NCI-H82 treated with DMSO at 0.1 percent for 48 hours (cell line): ENCODE measurements around the gene SLC24A1.
"Not testable (repeated sequence)": the region's sequence is repeated elsewhere in the genome, so short reads cannot be mapped to it uniquely, and the experiment has no call there.

ENCODE experiments used
- DNase-seq: peaks from one replicate; lab custom pipeline; 2025; ENCODE audit not compliant: unreplicated experiment; lab: John Stamatoyannopoulos, UW

SLC24A1 gene

GRCh38 chr15:65621638-65622037 lies at the start of gene SLC24A1:
TSS of gene SLC24A1 (plus strand) at chr15:65621938. CDS start at chr15:65624081, 2,143 bp downstream.
- no peak for DNase-seq

- DNase-seq: no peak
Observed at GRCh38 chr15:65571971-65572370, 49.8 kb upstream of the SLC24A1 start.

DNA sequence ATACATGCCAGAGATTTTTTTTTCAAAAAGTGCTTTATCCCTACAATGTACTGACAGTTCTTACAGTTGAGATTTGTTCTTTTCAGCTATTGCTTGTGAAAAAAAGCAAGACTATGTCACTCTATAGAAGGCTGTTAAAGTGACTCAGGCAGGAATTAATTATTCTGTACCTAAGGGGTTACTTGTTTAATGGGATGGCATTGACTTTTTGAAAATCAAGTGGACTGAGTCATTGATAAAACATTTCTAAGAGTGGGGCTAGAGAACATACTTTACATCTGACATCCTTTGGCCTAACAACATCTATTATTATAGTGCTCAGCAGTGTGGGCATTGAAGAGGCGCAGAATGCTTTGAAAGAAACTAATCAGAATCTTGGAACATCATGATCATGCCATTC lies 45.1 kb upstream of the SLC24A1 start:
- no peak for DNase-seq

DNA sequence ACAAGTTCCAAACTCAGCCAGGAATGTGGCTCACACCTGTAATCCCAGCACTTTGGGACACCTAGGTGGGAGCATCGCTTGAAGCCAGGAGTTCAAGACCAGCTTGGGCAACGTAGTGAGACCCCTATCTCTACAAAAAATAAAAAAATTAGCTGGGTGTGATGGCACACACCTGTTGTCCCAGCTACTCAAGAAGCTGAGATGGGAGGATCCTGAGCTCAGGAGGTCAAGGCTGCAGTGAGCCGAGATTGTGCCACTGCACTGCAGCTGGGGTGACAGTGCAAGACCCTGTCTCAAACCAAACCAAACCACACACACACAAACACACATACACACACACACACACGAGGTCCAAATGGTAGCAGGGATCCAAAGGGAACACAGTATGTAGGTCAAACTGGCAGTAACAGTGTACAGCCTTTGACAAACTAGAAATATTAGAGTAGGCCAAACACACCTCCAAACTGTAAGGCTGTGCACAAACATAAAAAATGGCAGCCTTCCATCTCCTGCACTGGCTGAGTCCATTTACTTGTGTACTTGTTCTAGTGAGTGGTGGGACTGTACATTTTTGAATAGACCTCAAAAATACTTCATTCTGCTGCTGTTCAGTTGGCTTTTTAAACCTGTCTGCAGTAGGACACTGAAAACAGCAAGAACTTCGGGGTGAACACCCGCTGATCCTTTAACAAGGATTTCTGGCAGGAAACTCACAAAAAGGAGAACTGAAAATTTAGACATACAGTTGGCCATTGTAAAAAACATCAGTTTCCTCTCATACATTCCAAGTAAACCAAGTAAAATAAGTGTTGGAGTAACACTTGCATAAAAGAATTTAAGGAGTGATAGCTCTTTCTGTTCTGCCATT lies 44.4 kb upstream of the SLC24A1 start:
- DNase-seq: no peak

DNA sequence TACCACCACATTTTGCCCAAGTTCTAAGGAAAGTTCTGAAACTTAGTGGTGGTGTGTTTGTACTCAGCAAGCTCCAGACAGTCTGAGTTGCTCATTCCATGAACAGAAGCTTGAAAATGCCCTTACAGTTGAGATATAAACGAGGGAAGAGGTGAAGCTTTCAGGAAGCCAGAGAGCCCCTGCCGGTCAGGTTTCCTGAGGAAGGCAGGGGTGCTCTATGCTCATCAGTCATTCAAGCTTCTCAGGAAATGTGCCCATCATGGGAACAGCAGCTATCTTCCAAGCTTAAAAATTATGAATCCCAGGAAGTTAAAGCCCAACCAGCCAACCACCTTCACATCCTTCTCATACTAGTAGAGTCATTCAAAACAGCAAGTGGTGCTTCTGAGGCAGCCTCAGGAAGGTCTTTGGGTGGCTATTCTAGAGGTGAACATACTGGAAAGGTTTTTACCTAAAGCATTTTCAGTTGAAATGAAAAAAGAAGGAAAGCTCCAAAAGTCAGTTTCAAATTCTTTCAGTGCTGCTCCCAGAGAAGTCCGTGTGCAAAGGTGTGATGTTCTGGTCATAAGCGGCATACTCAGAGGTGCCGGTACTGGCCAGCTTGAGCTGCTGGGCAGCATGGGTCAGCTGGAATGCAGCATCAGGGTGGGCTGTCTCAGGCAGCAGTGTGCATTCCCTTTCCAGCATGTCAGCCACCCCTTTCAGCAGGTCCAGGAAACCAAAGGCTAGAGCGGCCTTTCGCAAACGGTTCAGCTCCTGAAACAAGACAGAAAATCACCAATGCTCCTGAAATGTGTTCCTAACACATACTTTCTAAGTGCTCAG lies 42.6 kb upstream of the SLC24A1 start:
- DNase-seq: no peak

DNA sequence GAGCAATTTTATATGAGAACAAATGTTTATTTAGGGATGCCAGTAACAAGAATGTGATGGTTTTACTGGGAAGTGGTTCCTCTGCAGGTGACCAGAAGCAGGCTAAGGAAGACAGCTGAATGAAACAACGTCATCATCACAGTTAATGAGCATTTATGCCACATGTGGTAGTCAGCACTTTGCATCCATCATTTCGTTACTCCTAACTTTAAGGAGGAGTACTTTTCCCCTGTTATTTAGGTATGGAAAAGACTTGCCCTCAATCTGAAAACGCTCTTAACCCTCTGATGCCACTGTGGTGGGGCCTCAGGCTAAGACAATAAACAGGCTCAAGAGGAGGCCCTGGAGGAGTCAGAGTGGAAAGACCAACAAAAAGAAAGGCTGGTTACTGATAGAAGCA lies 42.0 kb upstream of the SLC24A1 start:
- DNase-seq: no peak

- DNase-seq: peak; percentile 77
Observed at GRCh38 chr15:65580287-65580686, 41.5 kb upstream of the SLC24A1 start.

DNA sequence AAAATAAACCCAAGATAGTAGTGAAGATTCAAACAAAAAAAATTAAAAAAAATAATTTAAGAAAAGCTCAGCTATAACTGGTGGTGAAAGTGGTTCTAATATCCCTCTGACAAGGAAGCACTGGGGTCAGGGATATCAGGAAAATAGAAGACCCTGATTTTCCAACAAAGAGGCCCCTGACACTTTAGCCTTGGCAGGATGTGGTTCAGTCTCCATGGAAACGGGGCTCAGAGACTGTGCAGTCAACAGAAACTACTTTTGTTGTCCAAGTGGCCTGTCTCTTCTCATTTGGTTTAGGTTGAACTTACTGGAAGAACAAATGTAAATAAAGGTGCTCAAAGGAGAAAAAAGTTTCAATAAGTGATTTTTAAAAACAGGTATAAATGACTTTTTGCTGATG lies 38.0 kb upstream of the SLC24A1 start:
- no peak for DNase-seq

GRCh38 chr15:65584241-65584640 lies 37.5 kb upstream of the SLC24A1 start:
- no peak for DNase-seq

DNA sequence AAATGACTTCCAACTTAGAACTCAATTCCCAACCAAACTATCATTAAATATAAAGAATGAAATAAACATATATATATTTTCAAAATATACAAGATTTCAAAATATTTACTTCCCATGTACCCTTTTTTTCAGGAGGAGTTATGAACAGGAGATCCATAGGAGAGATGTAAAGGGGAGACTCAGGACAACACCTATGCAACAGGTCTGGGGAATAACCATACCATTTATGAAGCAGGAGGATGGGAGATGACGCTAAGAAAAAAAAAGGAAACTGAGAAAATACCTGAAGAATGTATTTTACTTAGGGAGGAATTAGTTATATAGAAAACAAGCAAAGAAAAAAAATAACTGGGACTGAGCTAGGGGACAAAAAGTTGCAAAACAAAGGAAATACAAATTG lies 34.6 kb upstream of the SLC24A1 start:
- DNase-seq: no peak

GRCh38 chr15:65595960-65596359 lies 25.8 kb upstream of the SLC24A1 start:
- DNase-seq: no peak

- DNase-seq: no peak
Observed at GRCh38 chr15:65598468-65598867, 23.3 kb upstream of the SLC24A1 start.

GRCh38 chr15:65599677-65600076 lies 22.1 kb upstream of the SLC24A1 start:
- no peak for DNase-seq

GRCh38 chr15:65603134-65603533 lies 18.6 kb upstream of the SLC24A1 start:
- DNase-seq: no peak

DNA sequence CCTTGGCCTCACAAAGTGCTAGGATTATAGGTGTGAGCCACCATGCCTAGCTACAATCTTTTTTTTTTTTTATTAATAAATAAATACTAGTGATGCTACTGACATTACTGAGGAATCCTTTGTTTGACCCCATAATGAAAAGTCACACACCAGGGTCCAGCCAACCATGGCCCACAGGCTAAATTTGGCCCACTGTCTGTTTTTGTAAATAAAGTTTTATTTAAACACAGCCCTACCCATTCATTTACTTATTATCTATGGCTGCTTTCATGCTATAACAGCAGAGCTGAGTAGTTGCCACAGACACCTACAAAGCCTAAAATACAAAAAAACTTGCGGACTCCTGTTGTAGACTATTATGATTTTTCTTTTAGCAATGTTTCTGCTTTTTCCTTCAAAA lies 18.2 kb upstream of the SLC24A1 start:
- DNase-seq: no peak

DNA sequence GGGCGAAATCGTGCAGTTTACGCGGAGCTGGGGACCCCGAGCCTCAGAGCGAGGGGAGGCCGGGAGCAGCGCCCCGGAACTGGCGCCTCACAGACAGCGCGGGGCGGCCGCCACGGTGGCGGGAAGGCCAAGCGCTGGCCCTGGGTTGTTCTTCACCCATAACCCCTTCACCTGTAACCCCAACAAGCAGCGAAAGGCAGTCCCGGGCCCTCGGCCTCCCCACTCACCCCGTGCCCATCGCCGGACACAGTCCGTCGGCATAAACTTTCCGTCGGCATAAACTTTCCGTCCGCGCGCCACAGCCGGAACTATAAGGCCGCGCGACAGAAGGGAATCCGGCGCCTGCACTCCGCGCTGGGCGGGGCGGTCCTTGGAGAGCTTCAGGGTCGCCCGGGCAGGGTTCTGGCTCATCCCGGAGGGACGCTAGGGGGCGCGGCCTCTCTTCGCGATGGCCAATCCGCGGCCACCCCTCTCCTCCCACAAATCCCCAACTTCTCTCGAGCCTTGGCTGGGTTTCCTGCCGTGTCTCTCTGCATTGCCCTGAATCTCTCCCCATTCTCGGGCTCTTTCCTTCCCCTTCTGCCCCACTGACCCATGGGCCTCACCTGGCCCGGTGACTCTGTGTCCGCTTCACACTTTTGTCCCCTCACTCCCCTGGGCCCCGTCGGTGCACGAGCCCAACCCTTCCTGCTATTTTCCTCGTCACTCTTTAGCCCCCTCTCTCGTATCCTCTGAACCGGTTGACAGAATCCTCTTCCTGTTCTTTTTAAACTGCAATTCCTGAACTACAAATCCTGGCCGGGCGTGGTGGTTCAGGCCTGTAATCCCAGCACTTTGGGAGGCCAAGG lies 10.6 kb upstream of the SLC24A1 start, which contains the start of gene INTS14:
TSS of gene INTS14 (minus strand) at position 261 of the 848 bp plus-strand sequence. CDS start 3,751 bp downstream, outside the sequence.
- peak; percentile 88 for DNase-seq

- DNase-seq: no peak
Observed at GRCh38 chr15:65611888-65612615, 9.7 kb upstream of the SLC24A1 start.

DNA sequence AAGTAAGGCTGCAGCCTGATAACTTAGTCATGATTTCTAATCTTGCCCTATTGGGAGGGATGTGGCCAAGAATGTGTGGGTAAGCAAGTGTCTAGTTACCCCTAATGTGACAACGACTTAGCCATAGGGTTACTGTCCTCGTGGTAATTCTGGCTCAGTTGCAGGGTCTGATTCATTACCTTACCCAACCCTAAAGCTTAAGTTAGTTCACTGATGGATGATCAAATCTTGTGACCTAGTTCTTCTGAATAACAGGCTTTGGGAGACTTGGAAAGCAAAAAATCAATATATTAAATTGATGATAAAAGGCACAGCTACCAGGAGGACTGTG lies 9.2 kb upstream of the SLC24A1 start:
- no peak for DNase-seq

DNA sequence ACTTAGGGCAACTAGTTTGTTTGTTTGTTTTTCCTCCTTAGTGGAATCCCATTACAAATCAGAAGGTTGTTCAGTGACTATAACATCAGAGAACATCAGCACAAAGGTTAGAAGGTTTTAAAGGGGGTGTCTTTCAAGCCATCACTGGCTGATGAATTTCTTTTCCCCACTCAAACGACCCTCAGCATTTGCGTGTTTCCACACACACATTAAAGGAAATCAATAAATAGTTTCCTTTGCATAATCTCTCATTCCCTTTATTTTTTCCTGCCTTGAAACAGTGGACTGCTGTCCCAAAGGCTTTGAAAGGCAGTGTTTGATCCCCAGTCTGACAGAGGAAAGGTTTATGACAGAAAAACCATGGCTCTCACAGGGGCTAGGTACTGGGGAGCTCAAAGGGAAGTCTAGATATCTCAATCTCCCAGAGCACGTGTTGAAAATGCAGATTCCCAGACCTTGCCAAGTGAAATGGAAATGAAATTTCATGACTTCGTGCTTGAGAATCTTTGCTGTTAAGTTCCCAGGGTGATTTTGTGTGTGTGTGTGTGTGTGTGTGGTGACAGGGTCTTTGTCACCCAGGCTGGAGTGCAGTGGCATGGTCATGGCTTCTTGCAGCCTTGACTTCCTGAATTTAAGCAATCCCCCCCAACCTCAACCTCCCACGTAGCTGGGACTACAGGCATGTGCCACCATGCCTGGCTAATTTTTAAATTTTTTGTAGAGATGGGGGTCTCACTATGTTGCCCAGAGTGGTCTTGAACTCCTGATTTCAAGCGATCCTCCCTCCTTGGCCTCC lies 8.6 kb upstream of the SLC24A1 start:
- DNase-seq: no peak

DNA sequence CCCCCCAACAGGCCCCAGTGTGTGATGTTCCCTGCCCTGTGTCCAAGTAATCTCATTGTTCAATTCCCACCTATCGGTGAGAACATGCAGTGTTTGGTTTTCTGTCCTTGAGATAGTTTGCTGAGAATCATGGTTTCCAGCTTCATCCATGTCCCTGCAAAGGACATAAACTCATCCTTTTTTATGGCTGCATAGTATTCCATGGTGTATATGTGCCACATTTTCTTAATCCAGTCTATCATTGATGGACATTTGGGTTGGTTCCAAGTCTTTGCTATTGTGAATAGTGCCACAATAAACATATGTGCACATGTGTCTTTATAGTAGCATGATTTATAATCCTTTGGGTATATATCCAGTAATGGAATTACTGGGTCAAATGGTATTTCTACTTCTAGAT lies 5.9 kb upstream of the SLC24A1 start:
- DNase-seq: not testable (repeated sequence)
